ENCODE results near the gene B4GAT1.
A peak's percentile ranks its signal among the peaks of the same experiment; 100 is the strongest.

B4GAT1 gene

DNA sequence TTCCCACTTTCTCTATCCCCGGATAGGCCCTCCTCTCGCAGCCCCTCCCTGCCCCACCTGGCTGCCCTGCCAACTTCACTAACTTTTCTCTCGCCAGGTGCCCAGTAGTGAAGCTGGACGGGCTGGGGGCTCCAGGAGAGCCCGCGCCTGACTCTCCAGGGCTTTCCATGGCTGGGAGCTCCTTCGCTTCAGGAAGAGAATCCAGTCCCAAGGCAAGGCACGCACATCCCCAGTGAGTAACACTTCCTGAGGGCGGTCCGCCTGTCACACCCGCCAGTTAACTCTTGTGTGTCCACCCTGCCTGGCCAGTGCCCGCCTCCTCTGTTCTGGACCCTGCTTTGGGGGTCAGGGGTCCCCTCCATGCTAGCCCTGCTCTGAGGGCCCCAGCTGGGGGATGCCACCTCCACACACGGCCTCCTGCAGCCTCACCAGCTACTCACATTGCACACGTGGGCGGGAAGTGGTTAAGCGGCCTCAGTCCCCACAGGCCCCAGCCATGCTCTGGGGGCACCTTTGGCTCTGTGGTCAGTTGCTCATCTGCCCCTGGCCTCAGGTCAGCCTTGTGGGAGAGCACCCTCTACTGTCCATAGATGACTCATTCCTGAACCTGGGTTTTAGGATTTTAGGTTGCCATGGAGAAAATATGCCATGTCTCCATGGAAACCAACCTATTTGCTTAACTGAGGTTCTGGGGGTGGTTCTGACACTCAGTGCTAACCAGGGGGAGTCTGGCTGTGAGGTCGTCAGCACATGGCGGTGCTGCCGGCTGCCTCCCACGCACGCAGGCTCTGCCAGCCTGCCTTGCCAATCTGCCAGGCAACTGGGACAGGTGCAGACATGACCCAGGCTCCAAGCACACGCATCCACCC lies 11.0 kb downstream of the B4GAT1 start, which contains the start of gene RIN1:
TSS of gene RIN1 (minus strand) at position 201 of the 869 bp plus-strand sequence. CDS start at position 169, 32 bp downstream.
- peak in 1 of 2 experiments; percentile 54 for DNase-seq (ENCODE audit: low read depth in 2 of 2)

- no peak for DNase-seq (ENCODE audit: low read depth in 2 of 2)
Measured at GRCh38 chr11:66335531-66336233, 11.7 kb downstream of the B4GAT1 start.

GRCh38 chr11:66334605-66335442 lies 12.6 kb downstream of the B4GAT1 start:
- no peak for DNase-seq (ENCODE audit: low read depth in 2 of 2)

DNA sequence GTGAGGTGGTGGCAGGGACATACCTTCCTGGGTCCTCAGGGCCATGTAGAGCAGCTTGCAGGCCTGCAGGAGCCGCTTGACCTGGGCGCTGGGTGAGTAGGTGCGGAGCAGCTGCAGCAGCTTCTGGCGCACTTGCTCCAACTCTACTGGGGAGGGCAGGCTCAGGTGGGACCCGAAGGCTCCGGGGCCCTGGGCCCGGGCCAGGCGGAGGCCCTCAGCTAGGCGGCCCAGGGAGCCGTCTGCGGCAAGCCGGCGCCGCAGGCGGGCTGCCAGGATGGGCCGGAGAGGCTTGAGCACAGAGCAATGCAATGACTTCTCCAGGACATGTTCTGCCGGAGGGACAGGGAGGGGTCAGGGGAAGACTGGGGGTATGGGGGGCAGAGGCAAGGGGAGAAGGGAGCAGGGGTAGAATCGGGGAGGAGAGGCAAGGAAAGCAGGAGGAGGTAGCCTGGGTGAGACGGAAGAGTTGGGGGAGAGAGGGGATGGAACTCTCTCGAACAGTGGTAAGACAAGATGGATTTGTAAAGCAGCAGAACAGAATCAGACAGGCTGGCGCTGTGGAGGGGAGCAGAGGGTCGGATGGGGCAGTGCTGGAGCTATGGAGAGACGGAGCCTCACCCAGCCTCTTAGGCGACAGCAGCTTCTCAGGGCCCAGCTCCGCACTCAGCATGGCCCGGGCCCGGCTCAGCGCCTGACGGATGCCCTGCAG lies 13.4 kb downstream of the B4GAT1 start:
- no peak for DNase-seq (ENCODE audit: low read depth in 2 of 2)

GRCh38 chr11:66333220-66333877 lies 14.1 kb downstream of the B4GAT1 start:
- no peak for DNase-seq (ENCODE audit: low read depth in 2 of 2)

DNA sequence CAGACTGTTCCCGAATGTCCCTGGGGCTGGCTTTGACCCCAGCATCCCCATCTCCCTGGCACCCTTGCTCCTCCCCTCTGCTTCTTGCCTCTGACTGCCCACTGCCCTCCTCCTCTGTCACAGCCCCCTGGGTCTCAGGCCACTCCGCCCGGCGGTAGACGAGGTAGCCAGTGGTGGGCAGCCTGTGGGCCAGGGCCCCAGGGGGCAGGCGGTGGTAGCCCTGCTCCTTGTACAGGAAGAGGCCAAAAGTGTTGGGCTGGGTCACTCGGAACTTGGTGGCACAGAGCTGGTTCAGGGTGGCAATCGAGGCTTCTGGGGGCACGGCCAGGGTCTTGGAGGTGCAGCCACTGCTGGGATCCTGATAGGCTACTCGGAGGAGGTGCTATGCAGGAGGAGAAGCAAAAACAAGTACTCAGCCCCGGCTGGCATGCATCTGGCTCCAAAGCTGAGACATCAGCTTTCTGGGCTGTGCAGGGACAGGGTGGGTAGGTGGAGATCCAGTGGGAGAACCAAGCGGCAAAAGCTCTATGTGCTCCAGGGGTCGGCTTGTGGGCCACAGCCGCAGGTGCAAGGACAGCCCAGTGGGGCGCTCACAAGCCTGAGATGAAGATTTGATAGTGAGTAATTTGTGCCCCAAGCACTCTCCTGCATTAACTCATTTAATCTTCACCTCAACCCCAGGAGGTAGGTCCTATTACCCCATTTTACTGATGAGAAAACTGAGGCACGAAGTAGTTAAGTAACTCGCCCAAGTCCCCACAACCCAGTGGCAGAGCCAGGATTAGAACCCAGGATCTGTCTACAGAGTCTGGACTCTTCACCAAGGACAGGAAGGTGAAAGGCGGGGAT lies 14.8 kb downstream of the B4GAT1 start:
- DNase-seq (ENCODE audit: low read depth in 2 of 2) = no peak

GRCh38 chr11:66331542-66332370 lies 15.7 kb downstream of the B4GAT1 start:
- no peak for DNase-seq (ENCODE audit: low read depth in 2 of 2)

GRCh38 chr11:66330931-66331330 lies 16.5 kb downstream of the B4GAT1 start:
- no peak for DNase-seq (ENCODE audit: low read depth in 2 of 2)

GRCh38 chr11:66329165-66329673 lies 18.2 kb downstream of the B4GAT1 start:
- DNase-seq (ENCODE audit: low read depth in 2 of 2) = no peak

- peak; percentile 66 to 78 for DNase-seq (ENCODE audit: low read depth in 2 of 2)
Measured at GRCh38 chr11:66328302-66329144, 18.9 kb downstream of the B4GAT1 start.

GRCh38 chr11:66328031-66328301 lies 19.5 kb downstream of the B4GAT1 start:
- no peak for DNase-seq (ENCODE audit: low read depth in 2 of 2)

GRCh38 chr11:66327171-66328030 lies 20.0 kb downstream of the B4GAT1 start:
- no peak for DNase-seq (ENCODE audit: low read depth in 2 of 2)

DNA sequence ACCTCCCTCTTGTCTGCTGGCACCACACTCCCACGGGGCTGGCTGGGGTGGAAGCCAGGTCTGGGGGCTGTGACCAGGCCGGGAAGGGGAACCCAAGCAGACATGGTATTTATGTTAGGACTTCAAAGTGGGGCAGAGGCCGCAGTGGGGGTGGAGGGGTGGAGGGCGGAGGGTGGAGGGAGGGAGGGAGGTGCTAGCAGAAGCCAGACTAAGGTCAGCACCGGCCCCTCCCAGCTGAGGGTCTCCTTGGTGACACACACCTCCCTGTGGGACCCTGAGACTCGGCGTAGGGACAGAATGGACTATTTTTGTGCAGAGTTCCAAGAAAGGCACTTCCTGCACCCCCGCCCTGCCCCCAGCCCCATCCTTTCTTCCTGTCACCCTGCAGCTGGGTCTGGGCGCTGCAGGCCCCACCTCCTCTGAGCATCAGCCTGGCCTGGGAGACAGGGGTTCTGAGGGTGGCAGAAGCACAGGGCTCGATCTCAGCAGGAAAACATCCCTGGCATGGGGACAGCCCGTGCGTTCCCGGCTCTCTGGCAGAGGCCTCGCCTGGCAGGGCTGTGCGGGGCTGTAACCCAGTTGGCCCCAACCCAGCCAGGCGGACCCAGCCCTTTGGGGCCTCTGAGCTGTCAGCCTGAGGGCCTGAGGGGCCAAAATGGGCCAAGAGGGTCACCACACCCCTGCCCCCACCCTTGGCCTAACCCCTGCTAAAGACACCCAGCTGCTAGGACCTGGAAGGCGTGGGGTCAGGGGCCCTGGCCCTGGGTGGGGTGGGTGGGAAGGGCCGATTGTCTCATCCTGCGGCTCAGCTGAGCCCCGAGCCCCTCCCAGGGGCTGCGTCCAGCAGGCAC lies 20.9 kb downstream of the B4GAT1 start:
- DNase-seq (ENCODE audit: low read depth in 2 of 2) = no peak

DNA sequence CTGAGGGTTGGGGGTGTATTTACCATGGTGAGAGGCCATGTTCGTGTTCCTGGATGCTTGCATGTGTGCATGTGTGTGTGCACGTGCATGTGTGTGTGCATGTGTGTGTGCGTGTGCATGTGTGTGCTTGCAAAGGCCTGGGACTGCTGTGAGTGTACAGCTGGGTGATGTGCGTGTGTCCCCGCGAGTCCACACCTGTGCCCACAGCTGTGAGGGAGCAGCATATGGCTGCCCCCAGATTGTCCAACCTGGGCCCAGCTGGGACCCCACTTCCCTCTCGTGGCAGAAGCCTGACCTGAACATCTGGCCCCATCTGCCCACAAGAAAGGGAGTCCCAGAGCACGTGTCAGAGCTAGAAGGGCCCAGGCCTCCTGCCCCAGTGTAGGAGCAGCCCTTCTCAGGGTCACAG lies 22.2 kb downstream of the B4GAT1 start:
- no peak for DNase-seq (ENCODE audit: low read depth in 2 of 2)

DNA sequence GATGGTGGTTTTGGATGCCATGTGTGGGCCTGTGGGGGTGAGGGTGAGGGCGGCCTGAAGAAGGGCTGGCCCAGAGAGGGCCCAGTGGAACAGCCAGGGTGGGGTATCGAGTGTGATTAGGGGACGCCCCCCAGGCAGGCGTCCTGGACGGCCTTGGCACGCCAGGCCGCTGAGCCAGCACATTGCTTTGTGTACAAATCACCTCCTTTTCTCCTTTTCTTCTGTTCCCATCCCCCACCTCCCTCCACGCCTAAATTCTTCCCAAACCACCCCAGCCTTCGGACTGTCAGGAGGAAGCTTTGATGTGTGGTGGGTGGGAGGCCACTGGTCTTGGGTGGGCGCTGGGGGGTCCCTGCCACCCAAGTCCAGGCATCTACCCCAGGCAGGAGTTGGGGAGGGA lies 22.8 kb downstream of the B4GAT1 start:
- DNase-seq (ENCODE audit: low read depth in 2 of 2) = no peak

GRCh38 chr11:66323684-66324083 lies 23.7 kb downstream of the B4GAT1 start:
- DNase-seq (ENCODE audit: low read depth in 2 of 2) = no peak
